CD14-positive monocyte (primary cell): ENCODE measurements around the gene TMEM54. TPM values are rescaled to one million over a fixed set of nuclear protein-coding genes. Genes with fewer than 3 reads are reported as not detected.

ENCODE experiments used
- DNase-seq, 3 donors: peaks; one replicate each; pipeline ENCODE4 v3.0.0-alpha.2; 2011 to 2022
- H2AFZ ChIP-seq: 2 replicates; pipeline ENCODE4 v1.6.0; 2012; ENCODE audit warnings: mild to moderate bottlenecking, low read depth, low read length, inconsistent platforms; ENCODE audit not compliant: insufficient read depth, poor library complexity, severe bottlenecking
- H3K27ac ChIP-seq, 2 donors: 1 replicate in 1 of 2; 2 replicates in 1 of 2; pipeline ENCODE4 v1.5.1; 2012 to 2013; ENCODE audit warnings: low read length in 2 of 2, control low read depth in 1 of 2, inconsistent platforms in 1 of 2, low read depth in 1 of 2, mild to moderate bottlenecking in 1 of 2
- H3K27me3 ChIP-seq, 2 donors: one replicate each; pipeline versions ENCODE4 v1.6.0 to v1.6.1; 2011 to 2013; ENCODE audit warnings: low read length in 2 of 2; ENCODE audit not compliant: control insufficient read depth in 2 of 2, insufficient read depth in 2 of 2
- H3K36me3 ChIP-seq, 2 donors: replicated peaks in 1 of 2; 1 replicate in 1 of 2; 2 replicates in 1 of 2; pipeline versions ENCODE4 v1.5.1 to v1.6.1; 2012 to 2013; ENCODE audit warnings: low read length in 2 of 2, control low read depth in 1 of 2, inconsistent platforms in 1 of 2, mild to moderate bottlenecking in 1 of 2; ENCODE audit not compliant: insufficient read depth in 2 of 2, control insufficient read depth in 1 of 2
- H3K4me1 ChIP-seq, 2 donors: 1 replicate in 1 of 2; 2 replicates in 1 of 2; pipeline versions ENCODE4 v1.5.1 to v1.6.1; 2012 to 2013; ENCODE audit warnings: low read length in 2 of 2, control low read depth in 1 of 2, inconsistent platforms in 1 of 2, mild to moderate bottlenecking in 1 of 2, moderate library complexity in 1 of 2; ENCODE audit not compliant: insufficient read depth in 2 of 2, control insufficient read depth in 1 of 2
- H3K4me2 ChIP-seq: replicated peaks from 2 replicates; pipeline ENCODE3; 2012; ENCODE audit warnings: low read length, moderate library complexity, mild to moderate bottlenecking; ENCODE audit not compliant: poor library complexity, severe bottlenecking; ENCODE audit errors: extremely low read depth
- H3K4me3 ChIP-seq, 3 experiments: fragments of 200-600 bp in 1 of 3; sonication (generic) in 1 of 3; replicated peaks in 1 of 3; 1 replicate in 2 of 3; 2 replicates in 1 of 3; pipeline ENCODE4 v1.5.1; 2011 to 2013; ENCODE audit warnings: low read length in 3 of 3, mild to moderate bottlenecking in 3 of 3, control low read depth in 2 of 3, low read depth in 2 of 3, inconsistent platforms in 1 of 3, moderate library complexity in 1 of 3
- H3K79me2 ChIP-seq: 2 replicates; pipeline ENCODE4 v1.6.0; 2012; ENCODE audit warnings: mild to moderate bottlenecking, control low read depth, inconsistent platforms, low read length, moderate library complexity; ENCODE audit not compliant: insufficient read depth
- H3K9ac ChIP-seq: 2 replicates; pipeline ENCODE4 v1.6.0; 2017; ENCODE audit warnings: low read length, mild to moderate bottlenecking; ENCODE audit not compliant: insufficient read depth, poor library complexity, severe bottlenecking
- H3K9me3 ChIP-seq, 2 donors: replicated peaks in 1 of 2; 1 replicate in 1 of 2; 2 replicates in 1 of 2; pipeline versions ENCODE4 v1.5.1 to v1.6.1; 2012 to 2013; ENCODE audit warnings: low read length in 2 of 2, control low read depth in 1 of 2; ENCODE audit not compliant: control insufficient read depth in 1 of 2, insufficient read depth in 1 of 2
- H4K20me1 ChIP-seq: 2 replicates; pipeline ENCODE4 v1.6.0; 2012; ENCODE audit warnings: mild to moderate bottlenecking, low read length, control low read depth, moderate library complexity; ENCODE audit not compliant: insufficient read depth
- H3K27ac Mint-ChIP-seq, 7 donors: one replicate each; pipeline ENCODE4 v1.8.0; 2020; ENCODE audit warnings: mild to moderate bottlenecking in 7 of 7, mixed read lengths in 7 of 7, moderate library complexity in 6 of 7, inconsistent platforms in 2 of 7
- H3K27me3 Mint-ChIP-seq, 3 donors: one replicate each; pipeline ENCODE4 v1.8.0; 2021 to 2022; ENCODE audit warnings: low read depth in 3 of 3, mild to moderate bottlenecking in 3 of 3, mixed read lengths in 3 of 3, moderate library complexity in 3 of 3, inconsistent platforms in 1 of 3
- H3K36me3 Mint-ChIP-seq, 2 donors: one replicate each; pipeline ENCODE4 v1.8.0; 2020; ENCODE audit warnings: mixed read lengths in 2 of 2, inconsistent platforms in 1 of 2, mild to moderate bottlenecking in 1 of 2
- H3K4me1 Mint-ChIP-seq: one replicate; pipeline ENCODE4 v1.8.0; 2020; ENCODE audit warnings: mild to moderate bottlenecking, mixed read lengths
- H3K4me3 Mint-ChIP-seq, 2 donors: one replicate each; pipeline ENCODE4 v1.8.0; 2020; ENCODE audit warnings: mild to moderate bottlenecking in 2 of 2, mixed read lengths in 2 of 2, moderate library complexity in 1 of 2
- H3K9me3 Mint-ChIP-seq, 7 donors: one replicate each; pipeline ENCODE4 v1.8.0; 2020 to 2022; ENCODE audit warnings: mixed read lengths in 7 of 7, mild to moderate bottlenecking in 6 of 7, moderate library complexity in 6 of 7, inconsistent platforms in 2 of 7
- CTCF ChIP-seq: fragments of 200-600 bp; IDR thresholded peaks from one replicate; pipeline ENCODE4 v1.8.0; 2022; ENCODE audit warnings: antibody characterized with exemption, mild to moderate bottlenecking
- WGBS: methylation state at CpG from one replicate; pipeline ENCODE4 v1.1.5; 2013; ENCODE audit warnings: missing lambda C conversion rate; ENCODE audit not compliant: insufficient coverage; 5-methylcytosine and 5-hydroxymethylcytosine counted together
- intact Hi-C, 2 donors: fragments of 100-400 bp; cut with micrococcal nuclease; formaldehyde crosslinking; loops; one replicate each; pipeline versions ENCODE4 v1.15.0 to v1.15.1; 2023
- polyA plus RNA-seq, 3 donors: library from polyadenylated mRNA; depleted of rRNA in 1 of 3; unstranded in 2 of 3; stranded (reverse) in 1 of 3; fragments of 300-500 nt in 2 of 3; fragments of >200 nt in 1 of 3; fragmentation: Illumina TruSeq in 2 of 3; gene quantifications; 1 replicate in 2 of 3; 2 replicates in 1 of 3; pipeline ENCODE4 v1.2.3, GENCODE V29; 2012 to 2021

The TMEM54 gene
- polyA plus RNA-seq, 3 donors, result 0.08 TPM; not detected in 2

- no peak overlapping the region for H3K4me2 ChIP-seq
- no peak overlapping the region for H3K27ac ChIP-seq
- no peak overlapping the region for H3K27ac Mint-ChIP-seq
- H3K27me3 Mint-ChIP-seq, result peaks cover 23 to 40% (median 30%) of the 10 kb centered on the region in 3 donors
- no peaks in the 10 kb centered on the region for H3K36me3 Mint-ChIP-seq
- no peak overlapping the region for H3K4me3 Mint-ChIP-seq
- no peaks in the 10 kb centered on the region for H3K36me3 ChIP-seq
- intact Hi-C loops, result loop anchor here (5.0 to 10.0 kb wide), 2 partner anchors 209 to 363 kb away; no protein-coding TSS in a partner anchor
- no peaks in the 10 kb centered on the region for H4K20me1 ChIP-seq
- H2AFZ ChIP-seq, result no peak overlapping the region
- no peak overlapping the region for H3K4me3 ChIP-seq
- TF ChIP-seq CTCF, result no peak
- peaks cover 0 to 3% (median 0%) of the 10 kb centered on the region in 7 donors for H3K9me3 Mint-ChIP-seq
- H3K4me1 Mint-ChIP-seq, result peaks cover 3% of the 10 kb centered on the region
- DNase-seq, result no peak
- 84% methylated on average over 6 of the region's 6 CpGs for WGBS
- H3K4me1 ChIP-seq, result no peaks in the 10 kb centered on the region
- peaks cover 0 to 24% of the 10 kb centered on the region in 2 donors for H3K27me3 ChIP-seq
- H3K79me2 ChIP-seq, result no peaks in the 10 kb centered on the region
- H3K9me3 ChIP-seq, result no peaks in the 10 kb centered on the region
- H3K9ac ChIP-seq, result no peak overlapping the region
These were observed 23.0 kb downstream of the TMEM54 start for GRCh38 chr1:32878183-32878582.

GRCh38 chr1:32877211-32878110 lies 23.7 kb downstream of the TMEM54 start:
- Histone ChIP-seq H3K9me3 (no peaks in the 10 kb centered on the region), H3K27me3 (peaks cover 0 to 28% of the 10 kb centered on the region in 2 donors), H3K9ac (no peak overlapping the region), H3K27ac (no peak overlapping the region), H4K20me1 (no peaks in the 10 kb centered on the region), H3K4me1 (no peaks in the 10 kb centered on the region), H3K79me2 (no peaks in the 10 kb centered on the region), H3K36me3 (no peaks in the 10 kb centered on the region), H3K4me2 (no peak overlapping the region), H2AFZ (no peak overlapping the region), H3K4me3 (no peak overlapping the region)
- no peak for DNase-seq
- TF ChIP-seq CTCF, result no peak
- H3K4me1 Mint-ChIP-seq, result peaks cover 3% of the 10 kb centered on the region
- H3K9me3 Mint-ChIP-seq, result peaks cover 0 to 7% (median 0%) of the 10 kb centered on the region in 7 donors
- H3K4me3 Mint-ChIP-seq, result peak overlapping the region in 1 of 2 donors; percentile 46
- H3K27me3 Mint-ChIP-seq, result peaks cover 22 to 45% (median 35%) of the 10 kb centered on the region in 3 donors
- intact Hi-C loops, result loop anchor here (5.0 to 10.0 kb wide), 2 partner anchors 210 to 363 kb away; no protein-coding TSS in a partner anchor
- 93% methylated on average over 10 of the region's 13 CpGs for WGBS
- H3K27ac Mint-ChIP-seq, result no peak overlapping the region
- H3K36me3 Mint-ChIP-seq, result no peaks in the 10 kb centered on the region
